Measurements from ENCODE around the gene ASXL1.

DNA sequence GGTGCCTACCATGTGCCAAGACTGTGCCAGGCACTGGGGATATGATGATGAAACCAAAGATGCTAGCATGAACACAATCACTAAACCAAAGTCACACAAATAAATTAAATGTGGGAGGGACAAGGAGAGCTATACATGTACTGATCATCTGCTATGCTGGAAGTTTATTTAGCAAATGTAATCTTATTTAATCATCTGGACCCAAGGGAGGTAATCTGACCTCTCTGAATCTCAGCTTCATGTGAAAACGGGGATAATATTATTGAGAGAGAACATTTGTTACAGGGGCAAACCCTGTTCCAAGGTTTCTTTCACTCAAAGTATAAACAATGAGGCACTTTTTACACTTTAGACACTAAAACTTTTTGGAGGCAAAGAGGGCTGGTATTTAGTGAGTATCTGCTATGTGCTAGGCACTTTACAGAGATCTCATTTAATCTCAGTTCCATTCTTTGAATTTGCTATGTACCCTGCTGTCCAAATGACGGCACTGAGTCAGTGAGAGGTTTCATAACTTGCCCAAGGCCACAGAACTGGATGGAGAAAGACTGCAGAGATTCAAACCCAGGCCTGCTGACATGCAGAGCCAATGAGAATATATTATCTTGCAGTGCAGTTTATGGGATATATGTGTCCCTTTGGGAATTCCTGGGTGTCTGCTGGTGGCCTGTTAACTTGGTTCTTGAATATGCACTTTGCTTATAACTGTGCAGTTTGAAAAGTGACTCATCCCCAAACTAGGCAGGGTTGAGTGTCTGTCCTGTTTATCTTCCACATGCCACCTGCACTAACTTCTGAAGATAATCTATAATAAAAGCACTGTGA lies 3.3 kb upstream of the ASXL1 start:
- TF ChIP-seq, protein P1, sequence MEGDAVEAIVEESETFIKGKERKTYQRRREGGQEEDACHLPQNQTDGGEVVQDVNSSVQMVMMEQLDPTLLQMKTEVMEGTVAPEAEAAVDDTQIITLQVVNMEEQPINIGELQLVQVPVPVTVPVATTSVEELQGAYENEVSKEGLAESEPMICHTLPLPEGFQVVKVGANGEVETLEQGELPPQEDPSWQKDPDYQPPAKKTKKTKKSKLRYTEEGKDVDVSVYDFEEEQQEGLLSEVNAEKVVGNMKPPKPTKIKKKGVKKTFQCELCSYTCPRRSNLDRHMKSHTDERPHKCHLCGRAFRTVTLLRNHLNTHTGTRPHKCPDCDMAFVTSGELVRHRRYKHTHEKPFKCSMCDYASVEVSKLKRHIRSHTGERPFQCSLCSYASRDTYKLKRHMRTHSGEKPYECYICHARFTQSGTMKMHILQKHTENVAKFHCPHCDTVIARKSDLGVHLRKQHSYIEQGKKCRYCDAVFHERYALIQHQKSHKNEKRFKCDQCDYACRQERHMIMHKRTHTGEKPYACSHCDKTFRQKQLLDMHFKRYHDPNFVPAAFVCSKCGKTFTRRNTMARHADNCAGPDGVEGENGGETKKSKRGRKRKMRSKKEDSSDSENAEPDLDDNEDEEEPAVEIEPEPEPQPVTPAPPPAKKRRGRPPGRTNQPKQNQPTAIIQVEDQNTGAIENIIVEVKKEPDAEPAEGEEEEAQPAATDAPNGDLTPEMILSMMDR (IDR thresholded peaks at IDR 0.05) = no peak
- no peak for TF ChIP-seq POLR2A (IDR thresholded peaks at IDR 0.05)
